Sigmoid colon (tissue), 7 donors: Measurements from ENCODE around the gene NCBP2L. TPM values are rescaled to one million over a fixed set of nuclear protein-coding genes. Genes with fewer than 3 reads are reported as not detected.

Source experiments
- DNase-seq: peaks from one replicate; pipeline ENCODE4 v3.0.0-alpha.2; 2019
- H3K27ac ChIP-seq, 4 donors: fragments of 200-600 bp; sonication (generic); one replicate each; pipeline ENCODE4 v1.5.1; 2016 to 2019; ENCODE audit warnings: mild to moderate bottlenecking in 1 of 4
- H3K27me3 ChIP-seq, 3 donors: fragments of 200-600 bp; sonication (generic); one replicate each; pipeline ENCODE4 v1.5.1; 2019; ENCODE audit warnings: mild to moderate bottlenecking in 1 of 3
- H3K36me3 ChIP-seq, 4 donors: fragments of 200-600 bp; sonication (generic); one replicate each; pipeline ENCODE4 v1.5.1; 2016 to 2019
- H3K4me1 ChIP-seq, 4 donors: fragments of 200-600 bp; sonication (generic); one replicate each; pipeline ENCODE4 v1.5.1; 2017 to 2019
- H3K4me3 ChIP-seq, 4 donors: fragments of 200-600 bp; sonication (generic); one replicate each; pipeline ENCODE4 v1.5.1; 2017 to 2019; ENCODE audit warnings: mild to moderate bottlenecking in 2 of 4, moderate library complexity in 1 of 4
- H3K9me3 ChIP-seq, 4 donors: fragments of 200-600 bp in 3 of 4; sonication (generic) in 3 of 4; one replicate each; pipeline versions ENCODE4 v1.5.1 to v1.6.1; 2013 to 2019
- EP300 ChIP-seq, 4 donors: sonication (generic); formaldehyde crosslinking; IDR thresholded peaks; one replicate each; pipeline ENCODE4 v1.6.1; 2017; ENCODE audit warnings: antibody characterized with exemption in 4 of 4
- POLR2A ChIP-seq, 2 donors: fragments of 450-650 bp; IDR thresholded peaks; one replicate each; pipeline ENCODE4 v1.6.1; 2016; ENCODE audit warnings: antibody characterized with exemption in 2 of 2, mild to moderate bottlenecking in 2 of 2, moderate library complexity in 2 of 2
- POLR2AphosphoS5 ChIP-seq, 4 donors: sonication (generic); formaldehyde crosslinking; IDR thresholded peaks; one replicate each; pipeline ENCODE4 v1.6.1; 2017; ENCODE audit warnings: antibody characterized with exemption in 4 of 4
- WGBS, 2 donors: extraction: QIAGEN DNeasy Blood & Tissue Kit; methylation state at CpG; one replicate each; pipeline ENCODE4 v1.1.7; 2013; 5-methylcytosine and 5-hydroxymethylcytosine counted together
- intact Hi-C: fragments of 100-400 bp; cut with DNase I; formaldehyde crosslinking; loops from one replicate; pipeline ENCODE4 v1.15.1; 2023
- polyA plus RNA-seq, 3 donors: library from polyadenylated mRNA; stranded (reverse); fragments of 200-250 nt; gene quantifications; one replicate each; pipeline ENCODE4 v1.2.3, GENCODE V29; 2013
- total RNA-seq, 4 donors: library from RNA; depleted of rRNA; stranded (reverse); fragments of >200 nt; gene quantifications; one replicate each; pipeline ENCODE4 v1.1.0, GENCODE V29; 2016
- TF ChIP-seq, protein P1 (sequence below), 4 experiments: fragments of 450-650 bp in 3 of 4; fragments of 200-600 bp in 1 of 4; IDR thresholded peaks; one replicate each; pipeline ENCODE4 v1.5.1; 2016 to 2019; ENCODE audit warnings: antibody characterized with exemption in 4 of 4, mild to moderate bottlenecking in 3 of 4, moderate library complexity in 2 of 4
- donor health status: healthy with polysubstance abuse.
- donor health status: Bipolar disorder and iron deficiency.
- donor health status: healthy.

The NCBP2L gene
- total and polyA plus RNA-seq, 7 donors: not detected

DNA sequence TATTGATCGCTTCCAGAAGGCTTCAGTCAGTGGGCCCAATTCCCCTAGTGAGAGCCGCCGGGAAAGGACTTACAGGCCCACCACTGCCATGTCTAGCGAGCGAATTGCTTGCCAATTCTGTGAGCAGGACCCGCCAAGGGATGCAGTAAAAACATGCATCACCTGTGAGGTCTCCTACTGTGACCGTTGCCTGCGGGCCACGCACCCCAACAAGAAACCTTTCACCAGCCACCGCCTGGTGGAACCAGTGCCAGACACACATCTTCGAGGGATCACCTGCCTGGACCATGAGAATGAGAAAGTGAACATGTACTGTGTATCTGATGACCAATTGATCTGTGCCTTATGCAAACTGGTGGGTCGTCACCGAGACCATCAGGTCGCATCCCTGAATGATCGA lies 63.4 kb downstream of the NCBP2L start:
- DNase-seq: no peak
- H3K27ac ChIP-seq: no peak overlapping the region
- peaks cover 0 to 6% (median 0%) of the 10 kb centered on the region in 4 donors for H3K4me1 ChIP-seq
- 94 to 98% methylated on average over 15 of the region's 15 CpGs for WGBS, 2 donors
- no peak for TF ChIP-seq EP300 (IDR thresholded peaks at IDR 0.05)
- no peak for TF ChIP-seq POLR2A (IDR thresholded peaks at IDR 0.05)
- no peak for TF ChIP-seq POLR2AphosphoS5 (IDR thresholded peaks at IDR 0.05)
- TF ChIP-seq, protein P1, sequence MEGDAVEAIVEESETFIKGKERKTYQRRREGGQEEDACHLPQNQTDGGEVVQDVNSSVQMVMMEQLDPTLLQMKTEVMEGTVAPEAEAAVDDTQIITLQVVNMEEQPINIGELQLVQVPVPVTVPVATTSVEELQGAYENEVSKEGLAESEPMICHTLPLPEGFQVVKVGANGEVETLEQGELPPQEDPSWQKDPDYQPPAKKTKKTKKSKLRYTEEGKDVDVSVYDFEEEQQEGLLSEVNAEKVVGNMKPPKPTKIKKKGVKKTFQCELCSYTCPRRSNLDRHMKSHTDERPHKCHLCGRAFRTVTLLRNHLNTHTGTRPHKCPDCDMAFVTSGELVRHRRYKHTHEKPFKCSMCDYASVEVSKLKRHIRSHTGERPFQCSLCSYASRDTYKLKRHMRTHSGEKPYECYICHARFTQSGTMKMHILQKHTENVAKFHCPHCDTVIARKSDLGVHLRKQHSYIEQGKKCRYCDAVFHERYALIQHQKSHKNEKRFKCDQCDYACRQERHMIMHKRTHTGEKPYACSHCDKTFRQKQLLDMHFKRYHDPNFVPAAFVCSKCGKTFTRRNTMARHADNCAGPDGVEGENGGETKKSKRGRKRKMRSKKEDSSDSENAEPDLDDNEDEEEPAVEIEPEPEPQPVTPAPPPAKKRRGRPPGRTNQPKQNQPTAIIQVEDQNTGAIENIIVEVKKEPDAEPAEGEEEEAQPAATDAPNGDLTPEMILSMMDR (IDR thresholded peaks at IDR 0.05): no peak
- H3K36me3 ChIP-seq: peaks cover 0 to 11% (median 0%) of the 10 kb centered on the region in 4 donors
- intact Hi-C loops: no loop called here
- no peaks in the 10 kb centered on the region for H3K27me3 ChIP-seq
- no peaks in the 10 kb centered on the region for H3K9me3 ChIP-seq
- H3K4me3 ChIP-seq: no peak overlapping the region

DNA sequence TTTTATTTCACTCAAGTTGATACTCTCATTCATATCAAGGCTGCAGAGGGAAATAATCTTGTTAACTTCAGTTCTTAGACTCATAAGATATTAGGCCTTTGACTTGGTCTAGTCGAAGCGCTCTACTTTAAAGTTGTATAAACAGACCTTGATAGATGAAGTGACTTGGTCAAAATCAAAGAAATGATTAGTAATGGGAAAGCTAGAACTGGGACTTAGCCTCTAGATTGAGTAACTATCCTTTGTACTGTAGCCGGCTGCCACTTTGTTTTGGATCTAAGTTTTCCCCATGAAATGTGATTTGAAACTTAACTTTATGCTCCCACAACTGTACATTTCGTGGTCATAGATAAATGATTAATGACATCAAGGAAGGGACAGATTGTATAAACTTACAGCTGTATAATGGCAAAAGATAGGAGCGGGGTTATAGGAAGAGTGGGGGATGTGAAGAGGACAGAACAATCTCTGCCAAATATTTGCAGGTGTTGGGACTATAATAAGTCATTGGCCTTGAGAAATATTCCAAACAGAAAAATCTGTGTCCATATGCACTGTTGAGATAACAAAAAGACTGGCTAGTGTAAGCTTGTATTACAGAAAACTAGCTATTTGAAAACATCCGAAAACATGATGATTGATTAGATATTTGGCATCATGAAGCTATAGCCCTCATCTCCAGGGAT lies 65.3 kb downstream of the NCBP2L start:
- H3K27me3 ChIP-seq: no peaks in the 10 kb centered on the region
- H3K4me1 ChIP-seq: peaks cover 0 to 2% (median 0%) of the 10 kb centered on the region in 4 donors
- peaks cover 0 to 11% (median 0%) of the 10 kb centered on the region in 4 donors for H3K36me3 ChIP-seq
- TF ChIP-seq POLR2AphosphoS5 (IDR thresholded peaks at IDR 0.05) (no peak), EP300 (IDR thresholded peaks at IDR 0.05) (no peak), POLR2A (IDR thresholded peaks at IDR 0.05) (no peak)
- TF ChIP-seq, protein P1 (IDR thresholded peaks at IDR 0.05): no peak
- WGBS, 2 donors: 84 to 90% methylated on average over 6 of the region's 6 CpGs
- no peak overlapping the region for H3K27ac ChIP-seq
- no peaks in the 10 kb centered on the region for H3K9me3 ChIP-seq
- intact Hi-C loops: no loop called here
- DNase-seq: no peak
- H3K4me3 ChIP-seq: no peak overlapping the region

Other genes with a start within 250 kb of the NCBP2L start
- gene PRPS1, start 149.2 kb upstream of the NCBP2L start, total RNA-seq: 10 to 100 TPM; 16.3 to 35.8 (median 21.5) TPM
- 10 to 100 TPM in 2 of 3 donors, 1 to 10 TPM in 1; 9.6 to 24.4 (median 10.6) TPM for gene PRPS1, start 149.2 kb upstream of the NCBP2L start, polyA plus RNA-seq
- gene TSC22D3, start 1.9 kb upstream of the NCBP2L start, total RNA-seq: 100 to 1,000 TPM; 232 to 551 (median 473) TPM
- 100 to 1,000 TPM in 1 of 3 donors, 10 to 100 TPM in 2; 40.5 to 272 (median 64.9) TPM for gene TSC22D3, start 1.9 kb upstream of the NCBP2L start, polyA plus RNA-seq
- gene MID2, start 48.1 kb downstream of the NCBP2L start, total RNA-seq: 10 to 100 TPM; 28.5 to 39.6 (median 35.2) TPM
- 1 to 10 TPM in 2 of 3 donors, under 1 TPM in 1; 0.23 to 3.0 (median 2.2) TPM for gene MID2, start 48.1 kb downstream of the NCBP2L start, polyA plus RNA-seq
- gene TEX13B, start 204.6 kb downstream of the NCBP2L start, total RNA-seq: not detected
- not detected for gene TEX13B, start 204.6 kb downstream of the NCBP2L start, polyA plus RNA-seq